Stimulated activated CD8-positive, alpha-beta memory T cell treated with anti-CD3 and anti-CD28 coated beads, Interleukin-12 subunit alpha, Interleukin-12 subunit beta, amount 100 ng/mL, for 24 hours (primary cell): ENCODE results near the gene PITPNC1.
"Not testable (repeated sequence)": the region's sequence is repeated elsewhere in the genome, so short reads cannot be mapped to it uniquely, and the experiment has no call there.

Experiments used
- DNase-seq: peaks from one replicate; pipeline ENCODE4 v3.0.0-alpha.2; 2020; ENCODE audit errors: extremely low read depth

PITPNC1 gene

DNA sequence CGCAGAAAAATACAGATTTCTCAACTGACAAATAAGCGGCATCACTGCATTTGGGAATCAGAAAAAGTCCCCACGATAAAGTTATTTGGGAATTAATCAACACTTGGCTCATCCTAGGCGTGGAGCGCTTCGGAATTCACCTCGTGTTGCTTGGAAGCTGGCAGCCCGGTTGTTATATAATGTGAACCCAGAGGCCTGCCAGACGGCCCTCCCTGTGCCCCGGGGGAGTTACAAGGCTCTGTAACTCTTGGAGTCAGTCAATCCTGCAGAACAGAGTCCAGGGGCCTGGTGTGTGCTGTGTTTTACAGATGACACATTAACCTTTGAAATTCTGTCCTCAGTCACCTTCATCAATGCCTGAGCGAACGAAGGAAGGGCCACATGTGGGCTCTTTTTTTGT, 111.1 kb downstream of the PITPNC1 start:
- no peak for DNase-seq

DNA sequence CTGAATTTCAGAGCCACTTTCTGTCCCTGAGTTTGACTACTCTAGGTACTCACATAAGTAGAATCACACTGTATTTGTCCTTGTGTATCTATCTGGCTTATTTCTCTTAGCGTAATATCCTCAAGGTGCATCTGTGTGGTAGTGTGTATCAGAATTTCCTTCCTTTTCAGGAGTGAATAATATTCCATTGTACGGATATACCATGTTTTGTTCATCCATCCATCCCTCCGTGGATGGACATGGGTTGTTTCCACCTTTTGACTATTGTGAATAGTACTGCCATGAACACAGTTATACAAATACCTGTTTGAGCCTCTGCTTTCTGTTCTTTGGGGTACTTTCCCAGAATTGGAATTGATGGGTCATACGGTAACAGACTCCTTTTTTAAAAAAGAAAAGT, 111.7 kb downstream of the PITPNC1 start:
- no peak for DNase-seq

DNA sequence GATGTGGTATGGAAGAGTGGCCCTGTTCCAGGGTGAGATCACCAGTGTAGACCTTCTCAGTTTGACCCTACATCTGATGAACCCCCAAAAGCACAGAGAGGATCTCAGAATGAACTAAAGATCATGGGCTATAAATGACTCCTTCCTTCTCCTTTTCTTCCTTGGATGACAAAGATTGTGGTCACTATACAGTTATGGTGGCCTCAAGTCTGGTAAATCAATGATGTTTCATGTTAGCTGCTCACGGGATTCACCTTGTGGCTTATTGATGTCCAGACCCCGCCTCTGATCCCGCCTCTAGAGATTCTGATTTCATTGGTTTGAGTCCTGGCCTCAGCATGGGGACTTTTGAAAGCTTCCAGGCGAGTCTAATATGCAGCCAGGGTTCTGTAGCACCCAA, 112.2 kb downstream of the PITPNC1 start:
- no peak for DNase-seq

DNA sequence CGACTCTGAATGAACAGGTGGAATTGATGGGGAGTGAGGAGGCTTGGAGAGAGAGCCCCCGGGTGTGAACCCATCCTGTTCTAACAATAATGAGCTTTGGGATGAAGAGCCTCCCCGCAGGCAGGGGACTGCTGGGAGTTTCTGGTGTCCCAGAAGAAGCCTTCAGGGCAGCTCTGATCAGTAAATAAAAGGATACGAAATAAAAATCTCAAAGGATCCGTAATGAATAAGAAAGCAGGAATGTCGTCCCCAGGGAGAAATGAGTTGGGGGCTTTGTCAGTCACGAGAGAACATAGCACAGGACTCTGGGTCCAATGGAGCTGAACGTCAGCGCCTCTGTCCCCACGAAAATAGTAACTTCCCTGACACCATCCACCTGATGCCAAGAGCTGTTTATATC, 113.4 kb downstream of the PITPNC1 start:
- no peak for DNase-seq

DNA sequence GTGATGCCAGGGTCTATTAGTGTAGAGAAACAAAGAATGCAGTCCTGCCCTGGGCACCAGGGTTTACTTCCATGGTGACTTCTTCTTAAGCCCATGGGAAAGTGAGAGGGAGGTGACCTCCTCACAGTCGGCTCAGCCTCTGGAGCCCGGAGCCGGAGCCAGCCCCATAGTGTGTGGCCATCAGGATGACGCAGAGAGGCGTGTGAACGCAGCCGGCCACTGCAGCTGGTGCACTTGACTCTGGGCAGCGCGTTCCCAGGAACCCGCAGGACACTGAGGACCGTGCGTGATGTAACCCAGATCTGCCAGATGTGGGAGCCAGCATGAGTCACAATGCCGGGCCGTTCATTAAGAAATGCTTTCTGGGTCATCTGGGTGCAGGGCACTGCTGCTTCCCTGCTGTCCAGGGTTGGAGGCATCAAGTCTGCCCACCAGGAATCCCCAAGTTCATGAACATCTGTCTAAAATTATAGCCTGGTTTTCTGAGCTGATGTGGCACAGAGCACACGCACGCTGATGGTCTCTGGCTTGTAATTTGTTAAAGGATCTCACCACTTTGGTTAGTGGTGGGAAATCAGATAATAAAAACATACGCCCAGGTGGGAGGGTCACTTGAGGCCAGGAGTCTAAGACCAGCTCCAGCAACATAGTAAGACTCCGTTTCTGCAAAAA, 114.1 kb downstream of the PITPNC1 start:
- no peak for DNase-seq

DNA sequence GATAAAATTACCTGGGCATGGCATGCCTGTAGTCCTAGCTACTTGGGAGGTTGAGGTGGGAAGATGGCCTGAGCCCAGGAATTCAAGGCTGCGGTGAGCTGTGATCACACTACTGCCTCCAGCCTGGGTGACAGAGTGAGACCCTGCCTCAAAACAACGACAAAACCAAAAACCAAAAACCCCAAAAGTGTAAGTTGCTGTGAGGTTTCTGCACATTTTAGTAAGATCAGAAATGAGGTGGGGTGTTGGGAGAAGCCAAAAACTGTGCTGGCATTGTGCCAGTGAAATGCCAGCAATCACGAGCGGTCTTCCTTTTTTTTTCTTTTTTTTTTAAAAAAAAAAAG, 114.6 kb downstream of the PITPNC1 start:
- no peak for DNase-seq

DNA sequence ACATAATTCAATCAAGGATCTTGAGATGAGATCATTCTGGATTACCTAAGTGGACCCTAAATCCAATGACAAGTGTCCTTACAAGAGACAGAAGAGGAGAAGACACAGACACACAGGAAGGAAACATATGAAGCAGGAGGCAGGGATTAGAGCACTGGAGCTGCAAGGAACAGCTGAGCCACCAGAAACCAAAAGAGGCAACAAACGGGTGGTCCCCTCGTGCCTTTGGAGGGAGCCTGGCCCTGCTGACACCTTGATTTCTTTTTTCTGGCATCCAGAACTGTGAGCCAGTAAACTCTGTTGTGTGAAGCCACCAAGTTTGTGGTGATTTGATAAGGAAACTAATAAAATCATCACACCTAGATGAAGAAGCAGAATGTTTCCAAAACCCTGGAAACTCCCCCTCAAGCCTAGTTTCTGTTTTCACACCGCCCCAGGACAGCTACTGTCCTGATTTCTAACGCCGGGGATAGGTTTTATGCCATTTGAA, 115.2 kb downstream of the PITPNC1 start:
- DNase-seq, result no peak

DNA sequence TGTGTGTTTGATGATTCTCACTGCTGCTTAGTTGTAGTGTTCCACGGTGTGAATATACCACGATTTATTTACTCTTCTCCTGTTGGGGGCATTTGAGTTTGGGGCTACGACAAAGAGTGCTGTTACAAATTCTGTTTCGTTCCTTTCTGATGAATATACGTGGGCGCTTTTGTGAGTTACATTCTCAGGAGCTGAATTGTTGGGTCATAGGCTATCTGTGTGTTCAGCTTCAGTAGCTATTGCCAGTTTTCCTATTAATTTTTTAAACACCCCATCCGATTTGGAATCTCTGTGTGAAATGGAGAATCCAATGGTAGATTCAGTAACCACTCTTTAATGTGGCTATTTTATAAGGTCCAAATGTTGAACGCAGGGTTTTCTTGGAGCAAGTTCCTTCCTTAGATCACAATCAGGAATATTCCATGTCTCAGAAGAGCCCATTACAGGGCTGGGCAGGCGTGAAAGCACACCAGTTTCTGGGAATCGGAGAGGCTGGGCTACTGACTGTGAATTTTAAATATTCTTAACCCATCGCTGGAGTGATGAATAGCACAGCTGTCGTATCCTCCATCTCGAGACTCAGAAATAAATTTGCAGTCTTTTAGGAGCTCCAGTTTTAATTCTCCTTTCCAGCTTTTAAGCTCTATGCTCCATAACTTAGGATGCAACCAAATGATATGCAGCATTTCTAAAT, 115.9 kb downstream of the PITPNC1 start:
- no peak for DNase-seq

DNA sequence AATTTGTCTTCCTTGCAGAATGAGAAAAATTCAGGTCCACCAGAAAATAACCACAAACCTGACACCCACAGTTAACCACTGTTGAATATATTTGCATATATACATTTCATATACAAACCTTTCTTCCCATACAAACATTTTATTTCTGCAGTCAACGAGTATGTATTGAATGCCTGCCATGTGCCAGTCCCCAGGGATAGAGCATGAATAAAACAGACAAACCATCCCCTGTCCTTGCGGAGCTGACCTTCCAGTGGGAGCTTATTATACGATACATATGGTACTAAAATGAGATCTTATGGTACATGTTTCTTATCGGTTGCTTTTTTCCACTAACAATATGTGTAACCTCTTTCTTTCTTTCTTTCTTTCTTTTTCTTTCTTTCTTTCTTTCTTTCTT, 116.7 kb downstream of the PITPNC1 start:
- DNase-seq, result no peak

DNA sequence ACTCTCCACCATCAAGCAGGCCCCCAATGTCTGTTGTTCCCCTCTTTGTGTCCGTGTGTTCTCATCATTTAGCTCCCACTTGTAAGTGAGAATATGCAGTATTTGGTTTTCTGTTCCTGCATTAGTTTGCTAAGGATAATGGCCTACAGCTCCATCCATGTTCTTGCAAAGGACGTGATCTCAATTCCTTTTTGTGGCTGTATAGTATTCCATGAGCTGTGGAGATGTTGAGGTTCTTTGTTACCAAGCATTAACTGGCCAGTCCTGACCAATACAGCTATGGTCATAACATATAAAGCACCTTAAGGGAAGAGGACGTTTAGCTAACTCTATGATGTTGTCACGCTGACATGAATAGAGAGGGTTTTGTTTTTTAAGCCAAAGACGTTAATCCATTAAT, 118.5 kb downstream of the PITPNC1 start:
- DNase-seq, result not testable (repeated sequence)

DNA sequence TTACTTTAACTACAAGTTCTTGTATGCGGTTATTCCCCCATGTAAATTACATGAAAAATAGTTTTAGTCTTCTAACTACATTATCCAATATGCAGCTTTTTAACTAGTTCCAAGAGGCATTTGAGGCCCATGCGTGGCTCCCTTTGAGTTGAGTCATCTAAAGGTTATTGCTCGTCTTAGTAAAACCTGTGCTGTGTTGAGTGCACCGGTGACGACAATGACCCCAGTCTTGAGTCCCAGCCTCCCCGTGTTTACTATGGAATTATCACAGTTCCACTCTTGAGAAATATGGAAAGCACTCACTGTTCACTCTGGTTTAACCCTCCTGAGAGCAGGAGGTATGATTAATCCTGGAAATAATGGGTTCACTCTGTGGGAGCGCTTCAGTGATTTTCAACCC, 119.2 kb downstream of the PITPNC1 start:
- no peak for DNase-seq

DNA sequence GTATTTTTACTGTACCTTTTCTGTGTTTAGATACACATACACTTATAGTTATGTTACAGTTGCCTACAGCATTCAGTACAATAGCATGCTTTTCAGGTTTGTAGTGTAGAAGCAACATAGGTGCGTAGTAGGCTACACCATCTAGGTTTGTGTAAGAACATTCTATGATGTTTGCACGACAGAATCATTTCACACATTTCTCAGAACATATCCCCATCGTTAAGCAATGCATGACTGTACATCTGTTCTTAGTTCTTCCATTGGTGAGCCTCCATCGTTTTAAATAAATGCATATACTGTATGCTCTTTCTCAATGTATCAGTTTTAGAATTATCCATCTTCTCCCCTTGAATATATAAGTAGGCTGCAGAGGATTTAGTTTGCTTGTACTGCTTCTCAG, 122.6 kb downstream of the PITPNC1 start:
- no peak for DNase-seq

DNA sequence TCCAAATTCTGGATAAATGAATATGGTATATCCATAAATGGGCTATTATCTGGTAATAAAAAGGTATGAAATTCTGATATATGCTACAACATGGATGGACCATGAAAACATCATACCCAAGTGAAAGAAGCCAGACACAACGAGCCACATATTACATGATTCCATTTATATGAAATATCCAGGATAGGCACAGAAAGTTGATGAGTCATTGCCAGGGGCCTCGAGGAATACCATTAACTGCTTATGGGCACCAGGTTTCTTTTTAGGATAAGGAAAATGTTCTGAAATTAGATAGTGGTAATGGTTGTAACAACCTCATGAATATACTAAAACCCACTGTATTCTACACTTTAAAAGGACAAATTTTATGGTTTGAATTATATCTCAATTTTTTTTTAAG, 123.2 kb downstream of the PITPNC1 start:
- no peak for DNase-seq

DNA sequence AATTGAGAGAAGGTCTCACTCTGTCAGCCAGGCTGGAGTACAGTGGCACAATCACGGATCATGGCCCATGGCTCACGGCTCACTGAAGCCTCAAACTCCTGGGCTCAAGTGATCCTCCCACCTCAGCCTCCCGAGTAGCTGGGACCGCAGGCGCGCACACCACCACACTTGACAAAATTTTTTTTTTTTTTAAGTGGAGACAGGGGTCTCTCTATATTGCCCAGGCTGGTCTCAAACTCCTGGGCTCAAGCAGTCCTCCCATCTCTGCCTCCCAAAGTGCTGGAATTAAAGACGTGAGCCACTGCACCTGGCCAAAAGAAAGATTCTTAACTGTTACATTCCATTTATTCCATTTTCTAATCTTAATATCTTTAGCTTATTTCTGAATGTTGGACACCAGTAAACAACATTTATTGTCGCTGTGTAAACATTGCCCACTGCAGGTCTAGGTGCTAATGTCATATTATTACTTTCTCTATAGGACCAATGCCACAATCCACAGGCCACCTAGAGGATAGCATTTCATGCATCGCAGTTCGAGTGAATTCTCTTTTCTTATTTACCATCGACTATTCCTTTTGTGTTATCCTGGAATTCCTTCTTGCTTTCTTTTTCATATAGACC, 123.7 kb downstream of the PITPNC1 start:
- DNase-seq, result no peak

DNA sequence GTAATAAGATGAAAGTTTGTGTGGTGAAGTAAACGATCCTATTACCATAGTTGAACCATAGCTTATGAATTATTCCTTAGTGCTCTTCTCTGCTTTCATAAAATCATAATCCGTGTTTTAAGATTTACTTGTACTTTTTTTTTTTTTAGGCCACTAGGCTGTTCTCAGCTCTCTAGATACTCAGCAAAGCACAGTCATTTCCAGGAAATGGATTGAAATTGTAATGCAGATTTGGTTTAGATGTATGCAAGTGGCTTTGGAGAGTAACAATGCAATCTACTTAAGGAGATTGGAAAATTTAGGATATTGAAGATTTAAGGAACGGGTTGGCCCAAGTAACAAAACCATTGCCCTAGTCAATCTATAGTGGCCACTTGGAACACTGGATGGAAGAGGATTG, 125.1 kb downstream of the PITPNC1 start:
- DNase-seq, result no peak

DNA sequence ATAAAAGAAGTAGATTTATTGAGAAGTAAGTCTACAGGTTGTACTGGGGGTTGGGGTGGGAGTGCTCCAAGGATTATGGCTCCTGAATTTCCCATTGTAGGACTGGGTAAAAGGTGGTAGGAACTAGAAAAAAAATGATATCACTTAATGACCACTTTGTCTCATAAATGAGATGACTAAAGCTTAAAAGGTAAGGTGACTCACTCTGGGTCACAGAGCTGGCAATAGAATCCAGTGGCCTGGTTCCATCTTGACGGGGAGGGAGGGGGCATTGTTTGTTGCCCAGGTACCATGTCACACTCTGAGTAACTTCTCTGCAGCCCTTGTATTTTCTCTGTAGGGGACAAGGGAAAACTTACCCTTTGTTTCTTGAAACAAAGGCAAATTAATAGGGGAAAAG, 126.1 kb downstream of the PITPNC1 start:
- no peak for DNase-seq

DNA sequence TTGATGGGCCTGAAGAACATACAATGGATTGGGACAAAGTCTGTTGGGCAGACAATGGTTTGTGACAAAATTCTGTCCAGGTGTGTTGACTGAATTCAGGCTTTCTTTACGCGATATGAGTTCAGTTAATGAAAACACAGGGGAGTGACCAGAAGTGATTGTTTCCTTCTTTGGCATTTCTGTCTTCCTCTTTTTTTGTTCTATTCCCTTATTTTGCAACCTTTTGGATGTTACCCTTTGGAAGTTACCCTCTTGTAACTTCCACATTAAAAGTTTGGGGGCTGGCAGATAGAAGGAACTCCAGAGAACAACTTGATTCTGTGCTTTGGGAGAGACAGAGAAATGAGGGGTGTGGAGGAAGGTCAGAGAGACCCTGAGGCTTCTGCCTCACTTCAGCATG, 126.7 kb downstream of the PITPNC1 start:
- DNase-seq, result no peak

DNA sequence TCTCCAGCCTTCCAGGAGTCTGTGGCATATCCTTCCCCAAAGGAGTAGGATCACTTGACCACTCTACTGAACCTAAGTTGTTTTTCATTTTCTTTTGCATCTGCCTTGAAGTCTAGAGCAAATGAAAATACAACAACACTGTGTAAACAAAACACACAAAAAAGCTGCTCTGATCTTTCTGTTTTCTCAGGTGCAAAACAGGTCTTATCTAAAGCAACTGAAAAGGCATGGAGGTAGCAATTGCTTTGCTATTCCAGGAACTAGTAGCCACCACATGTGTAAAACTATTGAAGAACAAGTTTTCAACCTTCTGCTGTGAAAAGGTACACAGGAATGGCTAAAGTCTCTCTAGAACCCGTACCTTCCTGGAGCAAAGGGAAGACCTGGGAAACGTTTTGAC, 127.1 kb downstream of the PITPNC1 start:
- no peak for DNase-seq

DNA sequence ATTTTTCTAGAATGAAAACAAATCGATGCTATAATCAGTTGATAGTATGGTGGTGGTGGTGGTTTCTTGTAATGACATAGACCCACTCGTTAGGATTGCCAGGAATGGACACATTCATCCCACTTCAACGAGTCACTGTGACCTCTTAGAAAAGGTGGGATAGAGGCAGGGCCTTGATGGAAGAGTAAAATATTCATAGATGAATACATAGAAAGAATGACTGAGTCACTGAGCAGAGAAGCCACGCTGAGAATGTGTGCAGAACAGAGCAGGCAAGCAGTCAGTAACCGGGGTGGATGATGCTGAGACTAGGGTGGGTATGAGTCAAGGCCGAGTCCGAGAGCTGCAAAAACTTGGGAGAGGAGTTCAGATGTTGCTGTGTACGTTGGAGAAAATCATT, 129.9 kb downstream of the PITPNC1 start:
- no peak for DNase-seq

DNA sequence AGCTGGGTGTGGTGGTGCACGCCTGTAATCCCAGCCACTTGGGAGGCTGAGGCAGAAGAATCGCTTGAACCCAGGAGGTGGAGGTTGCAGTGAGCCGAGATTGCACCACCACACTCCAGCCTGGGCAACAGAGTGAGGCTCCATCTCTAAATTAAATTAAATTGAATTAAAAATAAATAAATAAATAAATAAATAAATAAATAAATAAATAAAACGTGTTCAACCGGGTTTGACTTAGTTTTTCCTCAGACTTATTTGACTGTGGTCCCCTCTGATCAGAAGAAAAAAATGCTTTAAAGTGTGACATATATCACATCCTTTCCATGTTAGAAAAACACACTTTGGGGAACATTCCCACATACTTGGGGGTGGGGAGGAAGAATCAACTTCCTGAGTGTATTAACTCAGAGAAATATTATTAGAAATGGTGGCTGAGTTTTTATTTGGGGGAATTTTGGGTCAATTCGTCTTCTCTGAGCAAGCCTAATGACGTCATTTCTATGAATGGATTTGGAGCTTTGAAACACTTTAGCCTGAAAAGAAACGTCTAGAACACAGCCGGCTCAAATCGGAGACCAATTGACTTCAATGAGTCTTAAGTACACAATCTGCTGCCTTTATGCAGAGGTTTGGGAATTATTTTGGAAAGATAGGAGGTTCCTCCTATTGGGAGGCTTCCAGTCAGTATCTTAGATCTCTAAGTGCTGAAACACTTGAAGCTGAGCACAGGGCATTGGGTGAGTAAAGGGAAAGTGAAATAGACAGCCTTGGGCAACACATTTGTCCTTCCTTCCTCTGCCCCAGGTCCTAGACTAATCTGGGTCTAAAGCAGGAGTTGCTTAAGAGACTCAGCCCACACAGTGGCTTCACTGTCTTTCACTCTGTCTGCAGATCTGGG, 132.6 kb downstream of the PITPNC1 start:
- no peak for DNase-seq

DNA sequence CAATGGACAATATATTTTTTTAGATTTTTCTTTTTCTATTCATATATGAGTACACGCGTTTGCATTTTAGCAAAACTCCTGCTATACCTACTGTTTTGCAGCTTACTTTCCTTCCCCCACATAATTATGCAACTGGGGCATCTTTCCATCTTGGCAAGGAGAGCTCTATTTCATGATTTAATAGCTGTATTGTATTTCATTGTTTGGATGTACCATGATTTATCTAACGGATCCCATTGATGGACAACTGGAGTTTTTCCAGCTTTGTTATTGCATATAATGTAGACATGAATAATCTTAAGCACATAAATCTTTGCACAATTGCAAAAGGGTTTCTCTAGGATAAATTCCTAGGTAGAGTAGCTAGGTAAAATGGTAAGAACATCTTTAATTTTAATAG, 133.9 kb downstream of the PITPNC1 start:
- DNase-seq, result no peak

DNA sequence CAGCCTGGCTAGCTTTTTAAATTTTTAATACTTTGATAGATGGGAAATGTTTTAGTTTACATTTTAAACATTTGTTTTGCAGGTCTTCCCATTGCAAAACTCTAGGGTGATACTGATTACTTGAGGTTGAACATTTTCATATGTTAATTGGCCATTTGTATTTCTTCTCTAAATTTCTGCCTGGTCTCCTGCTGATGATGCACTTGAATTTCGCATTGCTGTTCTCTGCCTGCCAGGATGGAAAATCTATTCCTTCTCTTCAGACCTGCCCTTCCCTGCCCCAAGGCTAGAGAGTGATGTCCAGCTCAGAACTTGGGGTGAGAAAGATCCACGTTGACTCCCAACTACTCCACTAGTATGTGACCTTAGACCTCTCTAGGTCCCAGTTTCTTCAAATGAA, 134.7 kb downstream of the PITPNC1 start:
- no peak for DNase-seq
